Liver (tissue), 9 donors: ENCODE measurements around the gene BAHCC1. TPM values are rescaled to one million over a fixed set of nuclear protein-coding genes. Genes with fewer than 3 reads are reported as not detected.

Experiments
- DNase-seq: peaks from one replicate; pipeline ENCODE4 v3.0.0-alpha.2; 2017; ENCODE audit warnings: low spot score
- H3K27ac ChIP-seq, 2 donors: one replicate each; pipeline ENCODE4 v1.7.0; 2013; ENCODE audit warnings: inconsistent platforms in 2 of 2, low read length in 2 of 2, control low read depth in 1 of 2, low read depth in 1 of 2, mild to moderate bottlenecking in 1 of 2
- H3K27me3 ChIP-seq, 4 donors: one replicate each; pipeline versions ENCODE4 v1.6.1 to v1.7.0; 2013; ENCODE audit warnings: low read length in 3 of 4, inconsistent platforms in 1 of 4, mild to moderate bottlenecking in 1 of 4, moderate library complexity in 1 of 4; ENCODE audit not compliant: control insufficient read depth in 4 of 4, insufficient read depth in 4 of 4
- H3K36me3 ChIP-seq, 4 donors: one replicate each; pipeline versions ENCODE4 v1.6.1 to v1.7.0; 2013; ENCODE audit warnings: low read length in 3 of 4, mild to moderate bottlenecking in 3 of 4, low read depth in 1 of 4, moderate library complexity in 1 of 4; ENCODE audit not compliant: control insufficient read depth in 4 of 4, insufficient read depth in 3 of 4
- H3K4me1 ChIP-seq, 4 donors: one replicate each; pipeline versions ENCODE4 v1.6.1 to v1.7.0; 2013; ENCODE audit warnings: low read length in 3 of 4, mild to moderate bottlenecking in 3 of 4, moderate library complexity in 1 of 4; ENCODE audit not compliant: control insufficient read depth in 4 of 4, insufficient read depth in 4 of 4
- H3K4me3 ChIP-seq, 3 donors: one replicate each; pipeline versions ENCODE4 v1.6.1 to v1.7.0; 2013; ENCODE audit warnings: low read length in 3 of 3, control low read depth in 1 of 3, low read depth in 1 of 3, mild to moderate bottlenecking in 1 of 3
- H3K9ac ChIP-seq, 2 donors: one replicate each; pipeline ENCODE4 v1.7.0; 2013; ENCODE audit warnings: low read length in 2 of 2, mild to moderate bottlenecking in 2 of 2, moderate library complexity in 2 of 2, control low read depth in 1 of 2, low read depth in 1 of 2
- H3K9me3 ChIP-seq, 4 donors: one replicate each; pipeline versions ENCODE4 v1.6.1 to v1.7.0; 2013; ENCODE audit warnings: low read length in 3 of 4; ENCODE audit not compliant: control insufficient read depth in 4 of 4
- EGR1 ChIP-seq, 2 donors: IDR thresholded peaks; 2 replicates each; pipeline ENCODE4 v1.6.1; 2016 to 2018; ENCODE audit warnings: antibody characterized with exemption in 2 of 2, low read depth in 2 of 2
- FOXA1 ChIP-seq: IDR thresholded peaks from 2 replicates; pipeline ENCODE4 v1.6.1; 2016; ENCODE audit warnings: antibody characterized with exemption
- FOXA2 ChIP-seq: IDR thresholded peaks from 2 replicates; pipeline ENCODE4 v1.6.1; 2016; ENCODE audit warnings: antibody characterized with exemption
- GABPA ChIP-seq, 2 donors: IDR thresholded peaks in 1 of 2; conservative IDR thresholded peaks in 1 of 2; 2 replicates each; pipeline ENCODE4 v1.6.1; 2016; ENCODE audit warnings: antibody characterized with exemption in 2 of 2, mild to moderate bottlenecking in 1 of 2, moderate library complexity in 1 of 2
- HNF4A ChIP-seq, 2 donors: conservative IDR thresholded peaks; 2 replicates each; pipeline ENCODE4 v1.6.1; 2016; ENCODE audit warnings: antibody characterized with exemption in 2 of 2, mild to moderate bottlenecking in 2 of 2
- HNF4G ChIP-seq: IDR thresholded peaks from 2 replicates; pipeline ENCODE4 v1.6.1; 2016; ENCODE audit warnings: antibody characterized with exemption
- JUND ChIP-seq, 2 donors: IDR thresholded peaks; 2 replicates each; pipeline ENCODE4 v1.6.1; 2016; ENCODE audit warnings: antibody characterized with exemption in 2 of 2
- NR2F2 ChIP-seq: IDR thresholded peaks from 2 replicates; pipeline ENCODE4 v1.6.1; 2016; ENCODE audit warnings: antibody characterized with exemption
- RAD21 ChIP-seq, 2 donors: IDR thresholded peaks; 2 replicates each; pipeline ENCODE4 v1.6.1; 2016; ENCODE audit warnings: antibody characterized with exemption in 2 of 2, mild to moderate bottlenecking in 2 of 2
- RXRA ChIP-seq, 2 donors: IDR thresholded peaks; 2 replicates each; pipeline ENCODE4 v1.6.1; 2017 to 2018; ENCODE audit warnings: antibody characterized with exemption in 2 of 2, mild to moderate bottlenecking in 1 of 2
- SP1 ChIP-seq: IDR thresholded peaks from 2 replicates; pipeline ENCODE4 v1.6.1; 2018; ENCODE audit warnings: antibody characterized with exemption, mild to moderate bottlenecking
- TAF1 ChIP-seq: conservative IDR thresholded peaks from 2 replicates; pipeline ENCODE4 v1.6.1; 2016; ENCODE audit warnings: antibody characterized with exemption, mild to moderate bottlenecking
- YY1 ChIP-seq: IDR thresholded peaks from 2 replicates; pipeline ENCODE4 v1.6.1; 2016; ENCODE audit warnings: antibody characterized with exemption, mild to moderate bottlenecking
- WGBS: extraction: QIAGEN DNeasy Blood & Tissue Kit; methylation state at CpG from one replicate; pipeline ENCODE4 v1.1.7; 2013; 5-methylcytosine and 5-hydroxymethylcytosine counted together
- polyA plus RNA-seq, 2 donors: library from polyadenylated mRNA; stranded (reverse) in 1 of 2; unstranded in 1 of 2; fragments of 200-250 nt in 1 of 2; fragments of >200 nt in 1 of 2; fragmentation: Nextera tagmentation in 1 of 2; extraction: Ambion mirVana in 1 of 2; gene quantifications; one replicate each; pipeline versions ENCODE4 v1.2.1 to v1.2.3, GENCODE V29; 2013 to 2015
- total RNA-seq, 2 donors: library from RNA; depleted of rRNA; stranded (reverse); fragments of >200 nt; gene quantifications; one replicate each; pipeline ENCODE4 v1.2.3, GENCODE V29; 2014
- TF ChIP-seq, protein P1 (sequence below): IDR thresholded peaks from 2 replicates; pipeline ENCODE4 v1.6.1; 2016; ENCODE audit warnings: antibody characterized with exemption, mild to moderate bottlenecking
- TF ChIP-seq, protein P2 (sequence below): IDR thresholded peaks from 2 replicates; pipeline ENCODE4 v1.6.1; 2016; ENCODE audit warnings: antibody characterized with exemption
- TF ChIP-seq, protein P3 (sequence below): IDR thresholded peaks from 2 replicates; pipeline ENCODE4 v1.6.1; 2016; ENCODE audit warnings: antibody characterized with exemption
- TF ChIP-seq, protein P4 (sequence below): fragments of 150-350 bp; IDR thresholded peaks from 2 replicates; pipeline ENCODE4 v1.5.1; 2017; ENCODE audit warnings: improper control_type of control experiment, low read depth, low read length; ENCODE audit not compliant: missing input control
- TF ChIP-seq, protein P5 (sequence below): IDR thresholded peaks from 2 replicates; pipeline ENCODE4 v1.6.1; 2016; ENCODE audit warnings: antibody characterized with exemption
- donor health status: healthy.
- donor health status: healthy.
- donor health status: healthy.
- donor health status: healthy.
- donor health status: healthy.

Gene BAHCC1
- total and polyA plus RNA-seq, 4 donors = 0.76 to 3.9 (median 2.5) TPM

DNA sequence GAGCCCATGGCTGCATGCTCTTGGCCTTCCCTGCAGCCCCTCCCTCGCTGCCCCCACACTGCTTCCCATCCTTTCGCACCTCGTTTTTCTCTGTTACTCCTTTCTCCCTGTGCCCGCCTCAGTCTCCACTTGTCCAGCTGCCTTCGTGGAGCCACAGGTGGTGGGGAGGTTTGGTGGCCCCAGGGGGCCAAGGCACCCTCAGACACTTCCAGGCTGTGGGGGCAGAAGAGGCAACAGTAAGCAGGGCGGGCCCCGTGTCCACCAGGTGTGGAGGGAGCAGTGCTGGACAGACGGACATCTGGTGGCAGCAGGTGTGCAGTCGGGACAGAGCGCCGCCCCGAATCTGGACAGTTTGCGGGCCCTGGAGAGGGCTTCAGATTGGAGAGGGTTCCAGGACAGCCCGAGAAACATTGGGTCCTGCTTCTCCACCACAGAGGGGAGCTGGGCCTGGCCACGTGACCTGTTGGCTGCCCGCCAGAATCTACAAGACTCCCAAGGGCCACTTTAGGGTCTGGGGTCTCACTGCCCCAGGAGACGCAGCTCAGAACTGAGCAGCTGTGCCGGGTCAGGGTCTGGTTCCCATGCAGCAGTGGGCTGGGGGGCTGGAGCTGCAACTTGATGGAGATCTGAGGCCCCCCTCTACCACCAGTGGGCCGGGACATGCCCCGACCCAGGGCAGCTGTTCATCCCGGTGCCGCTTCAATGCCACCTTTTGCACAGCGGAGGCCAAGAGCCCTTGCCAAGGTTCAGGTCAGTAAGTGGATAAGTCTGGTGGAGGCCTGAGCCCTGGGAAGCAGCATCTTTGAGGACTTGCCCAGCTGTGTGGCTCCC, 22.8 kb downstream of the BAHCC1 start:
- TF ChIP-seq, protein P1, sequence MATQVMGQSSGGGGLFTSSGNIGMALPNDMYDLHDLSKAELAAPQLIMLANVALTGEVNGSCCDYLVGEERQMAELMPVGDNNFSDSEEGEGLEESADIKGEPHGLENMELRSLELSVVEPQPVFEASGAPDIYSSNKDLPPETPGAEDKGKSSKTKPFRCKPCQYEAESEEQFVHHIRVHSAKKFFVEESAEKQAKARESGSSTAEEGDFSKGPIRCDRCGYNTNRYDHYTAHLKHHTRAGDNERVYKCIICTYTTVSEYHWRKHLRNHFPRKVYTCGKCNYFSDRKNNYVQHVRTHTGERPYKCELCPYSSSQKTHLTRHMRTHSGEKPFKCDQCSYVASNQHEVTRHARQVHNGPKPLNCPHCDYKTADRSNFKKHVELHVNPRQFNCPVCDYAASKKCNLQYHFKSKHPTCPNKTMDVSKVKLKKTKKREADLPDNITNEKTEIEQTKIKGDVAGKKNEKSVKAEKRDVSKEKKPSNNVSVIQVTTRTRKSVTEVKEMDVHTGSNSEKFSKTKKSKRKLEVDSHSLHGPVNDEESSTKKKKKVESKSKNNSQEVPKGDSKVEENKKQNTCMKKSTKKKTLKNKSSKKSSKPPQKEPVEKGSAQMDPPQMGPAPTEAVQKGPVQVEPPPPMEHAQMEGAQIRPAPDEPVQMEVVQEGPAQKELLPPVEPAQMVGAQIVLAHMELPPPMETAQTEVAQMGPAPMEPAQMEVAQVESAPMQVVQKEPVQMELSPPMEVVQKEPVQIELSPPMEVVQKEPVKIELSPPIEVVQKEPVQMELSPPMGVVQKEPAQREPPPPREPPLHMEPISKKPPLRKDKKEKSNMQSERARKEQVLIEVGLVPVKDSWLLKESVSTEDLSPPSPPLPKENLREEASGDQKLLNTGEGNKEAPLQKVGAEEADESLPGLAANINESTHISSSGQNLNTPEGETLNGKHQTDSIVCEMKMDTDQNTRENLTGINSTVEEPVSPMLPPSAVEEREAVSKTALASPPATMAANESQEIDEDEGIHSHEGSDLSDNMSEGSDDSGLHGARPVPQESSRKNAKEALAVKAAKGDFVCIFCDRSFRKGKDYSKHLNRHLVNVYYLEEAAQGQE = no peak
- TF ChIP-seq TAF1 = no peak
- TF ChIP-seq SP1 = no peak
- no peak for TF ChIP-seq RAD21 (IDR thresholded peaks at IDR 0.05)
- no peak for TF ChIP-seq NR2F2
- TF ChIP-seq YY1 = no peak
- no peak for TF ChIP-seq RXRA (IDR thresholded peaks at IDR 0.05)
- no peak for TF ChIP-seq EGR1 (IDR thresholded peaks at IDR 0.05; ENCODE audit: low read depth in 2 of 2)
- TF ChIP-seq HNF4G = no peak
- no peak for TF ChIP-seq FOXA2
- TF ChIP-seq, protein P2, sequence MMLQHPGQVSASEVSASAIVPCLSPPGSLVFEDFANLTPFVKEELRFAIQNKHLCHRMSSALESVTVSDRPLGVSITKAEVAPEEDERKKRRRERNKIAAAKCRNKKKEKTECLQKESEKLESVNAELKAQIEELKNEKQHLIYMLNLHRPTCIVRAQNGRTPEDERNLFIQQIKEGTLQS = no peak
- no peak for TF ChIP-seq HNF4A (conservative IDR thresholded peaks at IDR 0.05)
- no peak for TF ChIP-seq JUND (IDR thresholded peaks at IDR 0.05)
- TF ChIP-seq, protein P3, sequence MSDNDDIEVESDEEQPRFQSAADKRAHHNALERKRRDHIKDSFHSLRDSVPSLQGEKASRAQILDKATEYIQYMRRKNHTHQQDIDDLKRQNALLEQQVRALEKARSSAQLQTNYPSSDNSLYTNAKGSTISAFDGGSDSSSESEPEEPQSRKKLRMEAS = no peak
- TF ChIP-seq FOXA1 = no peak
- TF ChIP-seq, protein P4, sequence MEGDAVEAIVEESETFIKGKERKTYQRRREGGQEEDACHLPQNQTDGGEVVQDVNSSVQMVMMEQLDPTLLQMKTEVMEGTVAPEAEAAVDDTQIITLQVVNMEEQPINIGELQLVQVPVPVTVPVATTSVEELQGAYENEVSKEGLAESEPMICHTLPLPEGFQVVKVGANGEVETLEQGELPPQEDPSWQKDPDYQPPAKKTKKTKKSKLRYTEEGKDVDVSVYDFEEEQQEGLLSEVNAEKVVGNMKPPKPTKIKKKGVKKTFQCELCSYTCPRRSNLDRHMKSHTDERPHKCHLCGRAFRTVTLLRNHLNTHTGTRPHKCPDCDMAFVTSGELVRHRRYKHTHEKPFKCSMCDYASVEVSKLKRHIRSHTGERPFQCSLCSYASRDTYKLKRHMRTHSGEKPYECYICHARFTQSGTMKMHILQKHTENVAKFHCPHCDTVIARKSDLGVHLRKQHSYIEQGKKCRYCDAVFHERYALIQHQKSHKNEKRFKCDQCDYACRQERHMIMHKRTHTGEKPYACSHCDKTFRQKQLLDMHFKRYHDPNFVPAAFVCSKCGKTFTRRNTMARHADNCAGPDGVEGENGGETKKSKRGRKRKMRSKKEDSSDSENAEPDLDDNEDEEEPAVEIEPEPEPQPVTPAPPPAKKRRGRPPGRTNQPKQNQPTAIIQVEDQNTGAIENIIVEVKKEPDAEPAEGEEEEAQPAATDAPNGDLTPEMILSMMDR = no peak
- TF ChIP-seq, protein P5, sequence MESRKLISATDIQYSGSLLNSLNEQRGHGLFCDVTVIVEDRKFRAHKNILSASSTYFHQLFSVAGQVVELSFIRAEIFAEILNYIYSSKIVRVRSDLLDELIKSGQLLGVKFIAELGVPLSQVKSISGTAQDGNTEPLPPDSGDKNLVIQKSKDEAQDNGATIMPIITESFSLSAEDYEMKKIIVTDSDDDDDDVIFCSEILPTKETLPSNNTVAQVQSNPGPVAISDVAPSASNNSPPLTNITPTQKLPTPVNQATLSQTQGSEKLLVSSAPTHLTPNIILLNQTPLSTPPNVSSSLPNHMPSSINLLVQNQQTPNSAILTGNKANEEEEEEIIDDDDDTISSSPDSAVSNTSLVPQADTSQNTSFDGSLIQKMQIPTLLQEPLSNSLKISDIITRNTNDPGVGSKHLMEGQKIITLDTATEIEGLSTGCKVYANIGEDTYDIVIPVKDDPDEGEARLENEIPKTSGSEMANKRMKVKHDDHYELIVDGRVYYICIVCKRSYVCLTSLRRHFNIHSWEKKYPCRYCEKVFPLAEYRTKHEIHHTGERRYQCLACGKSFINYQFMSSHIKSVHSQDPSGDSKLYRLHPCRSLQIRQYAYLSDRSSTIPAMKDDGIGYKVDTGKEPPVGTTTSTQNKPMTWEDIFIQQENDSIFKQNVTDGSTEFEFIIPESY = no peak
- TF ChIP-seq GABPA (IDR thresholded peaks at IDR 0.05 in 1 of 2, conservative IDR thresholded peaks at IDR 0.05 in 1 of 2) = no peak
- no peak overlapping the region for H3K4me3 ChIP-seq
- DNase-seq = no peak
- no peak overlapping the region for H3K27ac ChIP-seq
- WGBS = 91% methylated on average over 23 of the region's 23 CpGs
- no peaks in the 10 kb centered on the region for H3K27me3 ChIP-seq
- peaks cover 0 to 9% (median 5%) of the 10 kb centered on the region in 4 donors for H3K4me1 ChIP-seq
- no peaks in the 10 kb centered on the region for H3K36me3 ChIP-seq
- no peaks in the 10 kb centered on the region for H3K9me3 ChIP-seq
- no peak overlapping the region for H3K9ac ChIP-seq
